Measurements from ENCODE around the gene ST3GAL2. TPM values are rescaled to one million over a fixed set of nuclear protein-coding genes. Genes with fewer than 3 reads are reported as not detected.

ST3GAL2 gene
- total RNA-seq, 4 donors from 2014 or later, result 7.1 to 16.5 (median 11.1) TPM

GRCh38 chr16:70480127-70481105, 41.5 kb upstream of the ST3GAL2 start:
- Histone ChIP-seq H3K27me3 (no peaks in the 10 kb centered on the region), H3K27ac (no peak overlapping the region), H3K9me3 (no peaks in the 10 kb centered on the region), H3K4me1 (peaks cover 21% of the 10 kb centered on the region), H3K4me3 (no peak overlapping the region), H3K36me3 (peaks cover 76% of the 10 kb centered on the region)
- no peak for DNase-seq (ENCODE audit: low spot score in 2 of 2)
- TF ChIP-seq EP300 (IDR thresholded peaks at IDR 0.05), result no peak
- no peak for TF ChIP-seq POLR2A (IDR thresholded peaks at IDR 0.05)
- WGBS, result 88% methylated on average over 8 of the region's 17 CpGs

- Histone ChIP-seq H3K36me3 (peaks cover 79% of the 10 kb centered on the region), H3K9me3 (no peaks in the 10 kb centered on the region), H3K27ac (no peak overlapping the region), H3K4me1 (peaks cover 27% of the 10 kb centered on the region), H3K4me3 (no peak overlapping the region), H3K27me3 (no peaks in the 10 kb centered on the region)
- TF ChIP-seq POLR2A (IDR thresholded peaks at IDR 0.05) (no peak), POLR2AphosphoS5 (IDR thresholded peaks at IDR 0.05) (no peak), EP300 (IDR thresholded peaks at IDR 0.05) (no peak)
- TF ChIP-seq, protein P1, sequence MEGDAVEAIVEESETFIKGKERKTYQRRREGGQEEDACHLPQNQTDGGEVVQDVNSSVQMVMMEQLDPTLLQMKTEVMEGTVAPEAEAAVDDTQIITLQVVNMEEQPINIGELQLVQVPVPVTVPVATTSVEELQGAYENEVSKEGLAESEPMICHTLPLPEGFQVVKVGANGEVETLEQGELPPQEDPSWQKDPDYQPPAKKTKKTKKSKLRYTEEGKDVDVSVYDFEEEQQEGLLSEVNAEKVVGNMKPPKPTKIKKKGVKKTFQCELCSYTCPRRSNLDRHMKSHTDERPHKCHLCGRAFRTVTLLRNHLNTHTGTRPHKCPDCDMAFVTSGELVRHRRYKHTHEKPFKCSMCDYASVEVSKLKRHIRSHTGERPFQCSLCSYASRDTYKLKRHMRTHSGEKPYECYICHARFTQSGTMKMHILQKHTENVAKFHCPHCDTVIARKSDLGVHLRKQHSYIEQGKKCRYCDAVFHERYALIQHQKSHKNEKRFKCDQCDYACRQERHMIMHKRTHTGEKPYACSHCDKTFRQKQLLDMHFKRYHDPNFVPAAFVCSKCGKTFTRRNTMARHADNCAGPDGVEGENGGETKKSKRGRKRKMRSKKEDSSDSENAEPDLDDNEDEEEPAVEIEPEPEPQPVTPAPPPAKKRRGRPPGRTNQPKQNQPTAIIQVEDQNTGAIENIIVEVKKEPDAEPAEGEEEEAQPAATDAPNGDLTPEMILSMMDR (IDR thresholded peaks at IDR 0.05), result no peak
- no peak for DNase-seq (ENCODE audit: low spot score in 2 of 2)
- 44% methylated on average over 6 of the region's 10 CpGs for WGBS
Measured at GRCh38 chr16:70478912-70479341, 40.0 kb upstream of the ST3GAL2 start.

GRCh38 chr16:70478169-70478568, 39.3 kb upstream of the ST3GAL2 start:
- TF ChIP-seq, protein P1 (IDR thresholded peaks at IDR 0.05), result no peak
- no peak for TF ChIP-seq POLR2AphosphoS5 (IDR thresholded peaks at IDR 0.05)
- TF ChIP-seq POLR2A (IDR thresholded peaks at IDR 0.05), result no peak
- no peak for TF ChIP-seq EP300 (IDR thresholded peaks at IDR 0.05)
- H3K27me3 ChIP-seq, result no peaks in the 10 kb centered on the region
- no peaks in the 10 kb centered on the region for H3K9me3 ChIP-seq
- H3K36me3 ChIP-seq, result peaks cover 78% of the 10 kb centered on the region
- DNase-seq (ENCODE audit: low spot score in 2 of 2), result no peak
- H3K4me1 ChIP-seq, result peaks cover 27% of the 10 kb centered on the region
- no peak overlapping the region for H3K27ac ChIP-seq
- H3K4me3 ChIP-seq, result no peak overlapping the region
- WGBS, result 89% methylated on average over 6 of the region's 8 CpGs

DNA sequence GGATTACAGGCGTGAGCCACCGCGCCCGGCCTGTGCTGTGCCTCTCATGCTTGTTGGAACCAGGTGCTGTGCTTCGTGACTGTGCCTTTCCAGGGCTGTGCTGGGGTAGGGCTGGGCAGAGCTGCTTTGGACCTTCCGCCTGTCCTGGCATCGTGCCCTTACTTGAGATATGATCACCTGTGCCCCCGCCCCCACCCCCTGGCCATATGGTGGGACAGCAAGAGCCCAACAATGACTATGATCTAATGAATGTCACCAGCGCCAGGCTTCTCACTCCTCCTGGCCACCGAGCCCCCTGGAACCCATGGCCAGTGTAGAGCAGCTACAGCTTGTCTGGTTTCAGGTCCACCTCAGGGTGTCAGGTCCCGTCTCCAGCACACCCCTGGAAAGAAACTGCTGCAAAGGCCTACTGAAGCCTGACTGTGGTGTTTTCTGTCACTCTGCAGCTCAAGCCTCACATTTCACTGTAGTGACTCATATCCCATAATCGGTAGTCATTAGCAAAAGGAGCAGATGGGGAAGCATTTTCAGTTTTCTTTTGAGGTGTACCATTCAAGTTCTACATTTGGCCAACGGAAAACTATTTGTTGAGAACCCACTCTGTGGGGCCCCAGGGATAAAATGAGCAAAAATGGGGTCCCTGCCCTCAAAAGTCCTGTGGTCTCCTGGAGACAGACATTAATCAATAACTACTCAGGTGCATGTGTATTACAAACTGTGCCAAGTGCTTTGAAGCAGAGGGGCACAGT, 37.5 kb upstream of the ST3GAL2 start:
- H3K9me3 ChIP-seq, result no peaks in the 10 kb centered on the region
- H3K27ac ChIP-seq, result no peak overlapping the region
- peaks cover 73% of the 10 kb centered on the region for H3K36me3 ChIP-seq
- peaks cover 27% of the 10 kb centered on the region for H3K4me1 ChIP-seq
- DNase-seq (ENCODE audit: low spot score in 2 of 2), result no peak
- H3K4me3 ChIP-seq, result no peak overlapping the region
- no peaks in the 10 kb centered on the region for H3K27me3 ChIP-seq
- WGBS, result 63% methylated on average over 6 of the region's 13 CpGs
- TF ChIP-seq EP300 (IDR thresholded peaks at IDR 0.05) (no peak), POLR2AphosphoS5 (IDR thresholded peaks at IDR 0.05) (no peak), POLR2A (IDR thresholded peaks at IDR 0.05) (no peak)
- TF ChIP-seq, protein P1 (IDR thresholded peaks at IDR 0.05), result no peak

DNA sequence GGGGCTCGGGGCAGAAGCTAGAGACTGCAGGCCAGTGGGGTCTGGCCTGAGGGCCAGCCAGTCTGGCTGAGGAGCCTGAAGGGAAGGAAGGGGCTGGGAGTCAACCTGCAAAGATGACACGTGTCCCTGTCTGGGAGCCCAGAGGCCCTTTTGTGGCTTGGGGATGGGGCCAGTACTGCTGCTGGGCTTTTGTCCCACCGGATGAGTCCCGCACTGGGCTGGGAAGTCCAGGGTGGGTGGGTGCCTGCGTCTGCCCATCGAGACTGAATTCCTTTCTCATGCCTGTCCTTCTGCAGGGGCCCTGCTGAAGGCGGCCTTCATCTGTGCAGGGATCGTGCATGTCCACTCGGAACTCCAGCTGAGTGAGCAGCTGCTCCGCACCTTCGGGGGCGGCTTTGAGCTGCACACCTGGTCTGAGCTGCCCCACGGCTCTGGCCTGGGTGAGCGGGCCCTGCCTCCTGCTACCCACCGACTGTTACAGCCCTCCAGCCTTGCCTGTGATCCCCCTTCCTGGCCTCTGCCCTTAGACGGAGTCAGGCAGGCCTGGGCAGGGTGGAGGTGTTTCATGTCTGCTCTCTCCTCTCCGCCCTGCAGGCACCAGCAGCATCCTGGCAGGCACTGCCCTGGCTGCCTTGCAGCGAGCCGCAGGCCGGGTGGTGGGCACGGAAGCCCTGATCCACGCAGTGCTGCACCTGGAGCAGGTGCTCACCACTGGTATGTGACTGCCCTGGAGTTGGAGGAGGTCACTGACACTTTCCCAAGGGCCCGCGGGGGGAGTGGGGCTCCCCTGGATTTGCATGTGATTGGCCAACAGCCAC, 36.4 kb upstream of the ST3GAL2 start:
- WGBS, result 60% methylated on average over 5 of the region's 24 CpGs
- no peaks in the 10 kb centered on the region for H3K9me3 ChIP-seq
- TF ChIP-seq, protein P1 (IDR thresholded peaks at IDR 0.05), result no peak
- TF ChIP-seq POLR2AphosphoS5 (IDR thresholded peaks at IDR 0.05) (no peak), EP300 (IDR thresholded peaks at IDR 0.05) (no peak)
- H3K27ac ChIP-seq, result no peak overlapping the region
- DNase-seq (ENCODE audit: low spot score in 2 of 2), result no peak
- peaks cover 27% of the 10 kb centered on the region for H3K4me1 ChIP-seq
- H3K27me3 ChIP-seq, result no peaks in the 10 kb centered on the region
- peaks cover 66% of the 10 kb centered on the region for H3K36me3 ChIP-seq
- H3K4me3 ChIP-seq, result no peak overlapping the region

Measured in suprapubic skin (tissue), 4 donors.